ENCODE measurements around the gene FRMD5.

Gene FRMD5

GRCh38 chr15:43974852-43975251 lies 220.2 kb downstream of the FRMD5 start:
- Histone ChIP-seq H4K20me1 (ENCODE audit: low read depth, low read length) (no peaks in the 10 kb centered on the region), H3K36me3 (ENCODE audit: low read length) (no peaks in the 10 kb centered on the region), H2AFZ (ENCODE audit: low read depth, low read length, severe bottlenecking) (no peak overlapping the region), H3K79me2 (ENCODE audit: insufficient read depth, low read length) (no peaks in the 10 kb centered on the region), H3K9ac (ENCODE audit: low read length) (no peak overlapping the region), H3K27me3 (ENCODE audit: low read length) (no peaks in the 10 kb centered on the region), H3K4me3 (ENCODE audit: insufficient read depth, low read length, poor library complexity, severe bottlenecking) (no peak overlapping the region), H3F3A (ENCODE audit: insufficient read depth) (no peaks in the 10 kb centered on the region), H3K9me3 (ENCODE audit: insufficient read depth, low read length) (no peaks in the 10 kb centered on the region), H3K9me2 (replicated peaks; ENCODE audit: insufficient read depth, low read length) (no peaks in the 10 kb centered on the region), H3K27ac (ENCODE audit: low read depth, low read length) (no peak overlapping the region), H3K4me2 (ENCODE audit: low read depth, low read length, poor library complexity, severe bottlenecking) (no peak overlapping the region)
- TF ChIP-seq CTCF (IDR thresholded peaks at IDR 0.05; ENCODE audit: insufficient read depth, low read length, poor library complexity, severe bottlenecking) (no peak), EZH2phosphoT487 (conservative IDR thresholded peaks at IDR 0.05; ENCODE audit: low read length) (no peak)

GRCh38 chr15:43969802-43970375 lies 225.2 kb downstream of the FRMD5 start:
- H3F3A ChIP-seq (ENCODE audit: insufficient read depth): no peaks in the 10 kb centered on the region
- H3K9me2 ChIP-seq (replicated peaks; ENCODE audit: insufficient read depth, low read length): no peaks in the 10 kb centered on the region
- no peaks in the 10 kb centered on the region for H3K79me2 ChIP-seq (ENCODE audit: insufficient read depth, low read length)
- H3K27me3 ChIP-seq (ENCODE audit: low read length): no peaks in the 10 kb centered on the region
- H3K4me2 ChIP-seq (ENCODE audit: low read depth, low read length, poor library complexity, severe bottlenecking): no peak overlapping the region
- no peak overlapping the region for H3K27ac ChIP-seq (ENCODE audit: low read depth, low read length)
- H4K20me1 ChIP-seq (ENCODE audit: low read depth, low read length): no peaks in the 10 kb centered on the region
- H3K9ac ChIP-seq (ENCODE audit: low read length): no peak overlapping the region
- no peak overlapping the region for H2AFZ ChIP-seq (ENCODE audit: low read depth, low read length, severe bottlenecking)
- no peaks in the 10 kb centered on the region for H3K9me3 ChIP-seq (ENCODE audit: insufficient read depth, low read length)
- no peak overlapping the region for H3K4me3 ChIP-seq (ENCODE audit: insufficient read depth, low read length, poor library complexity, severe bottlenecking)
- TF ChIP-seq CTCF (IDR thresholded peaks at IDR 0.05; ENCODE audit: insufficient read depth, low read length, poor library complexity, severe bottlenecking) (no peak), EZH2phosphoT487 (conservative IDR thresholded peaks at IDR 0.05; ENCODE audit: low read length) (no peak)
- no peaks in the 10 kb centered on the region for H3K36me3 ChIP-seq (ENCODE audit: low read length)

GRCh38 chr15:43968551-43968950 lies 226.5 kb downstream of the FRMD5 start:
- Histone ChIP-seq H4K20me1 (ENCODE audit: low read depth, low read length) (no peaks in the 10 kb centered on the region), H2AFZ (ENCODE audit: low read depth, low read length, severe bottlenecking) (no peak overlapping the region), H3K9me2 (replicated peaks; ENCODE audit: insufficient read depth, low read length) (no peaks in the 10 kb centered on the region), H3K27ac (ENCODE audit: low read depth, low read length) (no peak overlapping the region), H3K27me3 (ENCODE audit: low read length) (no peaks in the 10 kb centered on the region), H3K4me3 (ENCODE audit: insufficient read depth, low read length, poor library complexity, severe bottlenecking) (no peak overlapping the region), H3K9ac (ENCODE audit: low read length) (no peak overlapping the region), H3K36me3 (ENCODE audit: low read length) (no peaks in the 10 kb centered on the region), H3K79me2 (ENCODE audit: insufficient read depth, low read length) (no peaks in the 10 kb centered on the region), H3F3A (ENCODE audit: insufficient read depth) (no peaks in the 10 kb centered on the region), H3K4me2 (ENCODE audit: low read depth, low read length, poor library complexity, severe bottlenecking) (no peak overlapping the region), H3K9me3 (ENCODE audit: insufficient read depth, low read length) (no peaks in the 10 kb centered on the region)
- TF ChIP-seq CTCF (IDR thresholded peaks at IDR 0.05; ENCODE audit: insufficient read depth, low read length, poor library complexity, severe bottlenecking) (no peak), EZH2phosphoT487 (conservative IDR thresholded peaks at IDR 0.05; ENCODE audit: low read length) (no peak)
